Measurements from ENCODE around the gene BICD2.

BICD2 gene

DNA sequence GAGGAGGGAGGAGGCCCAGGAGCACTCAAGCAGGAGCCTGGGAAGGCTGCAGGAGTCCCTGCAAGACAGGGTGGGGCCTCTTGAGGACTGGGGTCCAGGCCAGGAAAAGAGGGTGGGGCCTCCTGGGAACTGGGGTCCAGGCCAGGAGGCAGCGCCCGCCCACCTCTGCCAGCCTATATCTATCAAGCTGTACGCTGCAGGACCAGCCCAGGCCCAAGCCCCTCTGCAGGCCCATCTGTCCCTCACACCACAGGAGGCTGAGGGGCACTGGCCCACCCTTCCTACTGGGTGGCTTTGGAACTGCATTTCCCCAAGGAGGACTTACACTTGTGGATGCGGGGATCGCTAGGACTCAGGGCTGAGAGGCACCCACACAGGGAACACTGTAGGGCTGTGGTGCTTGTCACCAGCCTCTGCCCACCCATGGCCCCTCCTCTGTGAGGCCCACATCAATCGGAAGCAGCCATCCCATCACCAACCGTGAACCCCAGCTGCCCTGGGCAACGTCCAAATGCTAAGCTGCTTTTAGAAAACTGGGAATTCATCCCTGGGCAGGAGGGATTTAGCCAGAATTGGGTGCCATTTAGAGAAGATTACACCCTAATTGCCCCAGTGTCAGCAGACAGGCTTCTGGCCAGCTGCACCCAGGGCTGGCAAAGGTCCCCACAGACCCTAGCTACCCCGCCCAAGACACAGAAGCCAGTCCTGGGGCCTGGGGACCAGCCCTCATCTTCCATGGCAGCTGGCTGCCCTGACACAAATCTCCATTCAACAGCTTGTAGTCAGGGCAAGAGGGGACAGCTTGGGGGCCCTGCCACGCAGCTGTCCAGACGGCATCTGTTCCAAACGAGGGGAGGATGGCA, 15.3 kb downstream of the BICD2 start:
- no peak overlapping the region for H3K27ac ChIP-seq
- DNase-seq (ENCODE audit: low read depth, low spot score) = no peak

DNA sequence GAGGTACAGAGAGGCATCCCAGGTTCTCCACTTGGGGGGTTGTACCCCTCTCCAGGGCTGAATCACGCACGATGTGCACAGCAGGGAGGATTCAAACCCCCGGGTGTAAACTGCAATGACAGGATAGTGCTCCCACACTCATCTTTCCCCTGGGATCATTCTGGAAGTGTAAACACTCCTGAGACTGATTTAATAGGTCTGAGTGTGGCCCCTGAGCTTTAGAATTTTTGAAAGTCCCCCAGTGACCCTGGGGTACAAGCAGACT, 16.5 kb downstream of the BICD2 start:
- H3K27ac ChIP-seq = no peak overlapping the region
- no peak for DNase-seq (ENCODE audit: low read depth, low spot score)

DNA sequence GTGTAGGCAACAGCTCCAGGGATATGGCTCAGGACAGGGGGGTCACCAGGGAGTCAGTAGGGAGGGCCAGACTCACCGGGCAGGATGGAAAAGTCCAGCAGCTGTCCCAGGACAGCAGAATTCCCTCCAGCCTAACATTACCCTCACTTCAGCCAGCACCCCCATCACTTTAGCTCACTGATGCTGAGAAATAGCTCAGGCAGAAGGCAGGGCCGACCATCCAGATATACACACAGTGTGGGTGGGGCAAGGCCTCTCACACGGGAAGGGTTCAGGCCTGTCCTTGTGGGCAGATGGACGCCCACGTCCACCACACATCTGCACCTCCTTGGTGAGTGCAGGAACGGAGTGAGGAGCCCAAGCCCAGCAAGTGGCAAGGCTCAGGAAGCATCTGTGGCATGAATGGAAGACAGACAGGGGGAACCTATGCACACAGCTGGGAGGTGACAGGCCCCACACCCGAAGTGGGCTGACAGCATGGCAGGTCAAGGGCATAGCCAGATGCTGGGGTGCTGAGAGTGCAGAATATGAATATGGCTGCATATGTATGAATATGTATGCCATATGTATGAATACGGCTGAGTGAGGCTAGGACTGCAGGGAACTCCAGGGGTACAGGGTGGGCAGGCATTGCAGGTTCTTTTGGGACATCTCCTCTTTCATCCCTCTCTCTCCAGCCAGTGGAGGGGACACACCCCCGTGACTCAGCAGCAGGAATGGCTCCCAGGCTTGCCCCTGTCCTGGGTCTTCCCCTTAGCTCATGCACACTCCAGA, 17.0 kb downstream of the BICD2 start:
- no peak for DNase-seq (ENCODE audit: low read depth, low spot score)
- H3K27ac ChIP-seq = no peak overlapping the region

GRCh38 chr9:92746567-92747458, 17.8 kb downstream of the BICD2 start:
- no peak for DNase-seq (ENCODE audit: low read depth, low spot score)
- no peak overlapping the region for H3K27ac ChIP-seq

DNA sequence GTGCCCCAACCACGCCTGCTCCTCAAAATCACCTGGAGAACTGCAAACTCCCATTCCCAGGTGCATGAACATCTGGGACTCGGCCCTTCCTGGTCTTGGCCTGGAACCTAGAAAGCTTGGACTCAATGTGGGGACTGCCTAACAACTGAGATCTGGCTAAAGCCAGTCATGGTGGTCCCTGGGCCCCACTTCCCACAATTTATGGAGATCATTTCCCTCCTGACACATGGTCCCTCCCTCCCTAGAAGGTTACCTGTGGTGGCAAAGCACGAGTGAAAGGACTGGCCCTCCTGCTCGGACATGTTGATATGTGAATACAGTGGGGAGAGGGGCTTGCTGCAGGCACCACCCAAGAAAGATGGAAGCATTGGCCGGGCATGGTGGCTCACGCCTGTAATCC, 18.8 kb downstream of the BICD2 start:
- H3K27ac ChIP-seq = no peak overlapping the region
- DNase-seq (ENCODE audit: low read depth, low spot score) = no peak

DNA sequence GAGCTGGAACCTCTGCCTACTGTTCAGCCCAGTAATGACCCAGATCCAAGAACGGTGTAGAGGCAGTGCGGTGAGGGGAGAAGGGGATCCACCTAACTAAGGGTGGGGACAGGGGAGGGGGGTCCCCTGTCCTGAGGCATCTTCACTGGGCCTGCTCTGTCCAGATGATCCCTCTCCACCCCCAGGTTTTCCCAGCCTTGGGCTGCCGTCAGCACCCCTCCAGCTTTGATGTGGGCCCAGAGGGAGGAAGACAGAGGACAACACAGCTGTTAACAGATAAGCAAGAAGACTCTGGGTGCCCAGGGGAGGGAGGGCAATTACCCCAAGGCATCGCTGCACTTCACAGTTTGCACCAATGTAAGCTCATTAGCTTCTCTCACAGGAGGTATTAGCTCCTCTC, 19.3 kb downstream of the BICD2 start:
- no peak for DNase-seq (ENCODE audit: low read depth, low spot score)
- no peak overlapping the region for H3K27ac ChIP-seq

- H3K27ac ChIP-seq = peak overlapping the region; percentile 84
Measured at GRCh38 chr9:92740969-92741368, 23.7 kb downstream of the BICD2 start.

GRCh38 chr9:92740446-92740961, 24.1 kb downstream of the BICD2 start:
- no peak for DNase-seq (ENCODE audit: low read depth, low spot score)
- H3K27ac ChIP-seq = peak overlapping the region; percentile 84

More at GRCh38 chr9:92740969-92741368, 23.7 kb downstream of the BICD2 start:
- DNase-seq (ENCODE audit: low read depth, low spot score) = no peak

DNA sequence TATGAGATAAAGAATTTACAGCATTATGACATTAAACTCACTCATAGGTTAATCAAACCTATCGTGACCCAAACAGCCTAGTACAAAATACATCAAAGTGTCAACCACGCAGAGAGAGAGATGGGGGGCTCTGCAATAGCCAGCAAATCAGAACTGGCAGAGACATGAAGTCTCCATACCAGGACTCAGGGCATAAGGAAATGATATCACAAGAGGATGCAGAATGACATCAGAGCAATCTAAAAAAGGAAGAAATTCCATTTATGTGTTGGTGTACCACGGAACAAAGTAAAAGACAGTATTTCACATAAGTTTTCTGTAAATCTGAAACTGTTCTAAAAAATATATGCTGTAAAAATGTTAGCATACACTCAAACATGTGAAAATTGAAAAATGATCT, 24.6 kb downstream of the BICD2 start:
- H3K27ac ChIP-seq = peak overlapping the region; percentile 84
- no peak for DNase-seq (ENCODE audit: low read depth, low spot score)

DNA sequence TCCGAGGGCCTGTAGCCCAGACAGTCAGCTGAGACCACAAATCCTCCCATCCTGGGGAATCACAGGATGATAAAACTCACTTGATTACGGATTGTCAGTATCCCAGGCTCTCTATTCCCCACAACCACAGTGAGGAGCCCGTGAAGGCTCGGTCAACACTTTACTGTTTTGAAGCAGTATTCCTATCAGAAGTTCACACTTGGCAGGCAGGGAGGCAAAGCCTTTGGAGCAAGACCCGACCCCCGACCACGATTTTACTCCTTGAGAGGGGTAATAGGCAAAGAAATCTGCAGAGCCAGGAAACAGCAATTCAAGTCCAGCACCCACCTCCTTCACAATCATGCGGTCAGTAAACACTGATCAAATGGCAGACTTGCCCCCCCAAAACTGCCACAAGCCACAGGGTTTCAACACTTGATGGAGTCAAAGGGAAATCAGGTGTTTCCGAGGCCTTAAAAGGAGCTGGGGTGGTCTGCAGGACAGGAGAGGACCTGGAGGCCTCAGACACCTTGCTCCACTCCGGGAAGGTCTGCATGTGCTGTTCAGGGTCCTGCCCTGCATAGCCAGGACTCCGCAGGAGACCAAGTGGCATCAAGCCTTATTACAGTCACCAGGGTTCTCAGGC, 25.2 kb downstream of the BICD2 start:
- no peak for DNase-seq (ENCODE audit: low read depth, low spot score)
- peak overlapping the region; percentile 84 for H3K27ac ChIP-seq

DNA sequence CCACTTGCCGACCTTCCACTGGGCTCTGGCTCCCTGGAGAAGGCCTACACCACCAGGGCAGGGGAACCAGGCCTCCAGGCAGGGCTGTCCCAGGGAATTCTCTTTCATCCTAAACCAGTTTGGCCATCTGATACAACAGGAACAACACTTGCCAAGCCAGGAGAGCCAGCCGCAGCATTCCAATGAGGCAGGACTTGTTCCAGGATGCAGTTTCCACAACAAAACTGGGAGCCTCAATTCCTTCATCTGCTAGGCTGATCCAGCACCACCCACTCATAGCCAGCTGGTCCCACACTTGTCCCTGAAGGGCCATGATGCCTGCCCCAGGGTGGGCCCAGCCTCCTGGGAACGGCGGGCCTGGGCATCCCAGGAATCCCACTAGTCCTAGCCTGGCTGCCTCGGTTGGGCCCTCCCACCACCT, 26.0 kb downstream of the BICD2 start:
- no peak for DNase-seq (ENCODE audit: low read depth, low spot score)
- peak overlapping the region; percentile 84 for H3K27ac ChIP-seq

DNA sequence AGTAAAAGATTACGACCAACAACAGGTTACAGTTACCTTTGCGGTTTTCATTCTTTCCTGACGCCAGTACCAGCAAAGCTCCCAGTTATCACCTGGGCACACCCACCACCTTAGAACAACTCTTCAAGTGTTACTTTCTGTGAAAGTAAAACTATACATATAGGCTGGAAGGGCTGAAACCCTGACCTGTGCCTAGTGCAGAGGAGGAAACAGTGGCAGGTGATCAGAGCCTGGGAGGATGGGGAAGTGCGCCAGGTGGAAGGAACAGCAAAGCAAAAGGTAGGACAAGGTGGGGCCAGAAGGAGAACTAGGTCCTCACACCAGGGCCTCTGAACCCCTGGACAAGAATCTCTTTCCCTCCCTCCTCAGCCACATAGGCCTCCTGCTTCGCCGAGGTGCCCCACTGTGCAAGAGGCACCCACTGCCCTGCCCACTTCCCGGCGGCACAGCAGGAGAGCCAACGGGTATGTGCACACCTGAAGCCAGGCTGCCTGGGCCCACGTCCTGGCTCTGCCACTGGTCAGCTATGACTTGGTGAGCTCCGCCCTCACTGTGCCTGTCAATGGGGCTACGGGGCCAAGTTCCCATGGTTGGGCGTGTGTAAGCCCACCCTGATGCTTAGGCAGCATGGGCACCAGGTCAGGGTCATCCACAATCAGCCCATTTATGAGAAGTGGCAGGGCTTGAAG, 26.9 kb downstream of the BICD2 start:
- no peak for DNase-seq (ENCODE audit: low read depth, low spot score)
- H3K27ac ChIP-seq = peak overlapping the region; percentile 84

DNA sequence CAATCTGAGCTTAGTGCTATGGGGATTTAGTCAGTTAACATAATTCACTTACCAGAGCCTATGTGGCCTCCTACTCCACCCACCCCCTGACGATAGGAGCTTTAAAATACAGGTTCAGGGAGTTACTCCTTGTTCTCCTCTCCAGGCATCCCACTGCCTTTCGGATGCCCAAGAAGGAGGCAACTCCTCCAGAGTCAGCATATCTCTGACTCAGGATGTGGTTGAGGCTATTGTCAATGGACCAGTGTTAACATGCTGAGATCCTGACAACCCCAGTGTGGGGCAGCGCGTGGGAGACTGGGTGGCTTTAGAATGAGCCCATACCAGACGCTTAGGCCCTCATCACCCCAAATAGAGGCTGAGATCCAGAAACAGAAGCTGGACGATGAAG, 27.4 kb downstream of the BICD2 start:
- DNase-seq (ENCODE audit: low read depth, low spot score) = peak; percentile 57
- peak overlapping the region; percentile 84 for H3K27ac ChIP-seq

DNA sequence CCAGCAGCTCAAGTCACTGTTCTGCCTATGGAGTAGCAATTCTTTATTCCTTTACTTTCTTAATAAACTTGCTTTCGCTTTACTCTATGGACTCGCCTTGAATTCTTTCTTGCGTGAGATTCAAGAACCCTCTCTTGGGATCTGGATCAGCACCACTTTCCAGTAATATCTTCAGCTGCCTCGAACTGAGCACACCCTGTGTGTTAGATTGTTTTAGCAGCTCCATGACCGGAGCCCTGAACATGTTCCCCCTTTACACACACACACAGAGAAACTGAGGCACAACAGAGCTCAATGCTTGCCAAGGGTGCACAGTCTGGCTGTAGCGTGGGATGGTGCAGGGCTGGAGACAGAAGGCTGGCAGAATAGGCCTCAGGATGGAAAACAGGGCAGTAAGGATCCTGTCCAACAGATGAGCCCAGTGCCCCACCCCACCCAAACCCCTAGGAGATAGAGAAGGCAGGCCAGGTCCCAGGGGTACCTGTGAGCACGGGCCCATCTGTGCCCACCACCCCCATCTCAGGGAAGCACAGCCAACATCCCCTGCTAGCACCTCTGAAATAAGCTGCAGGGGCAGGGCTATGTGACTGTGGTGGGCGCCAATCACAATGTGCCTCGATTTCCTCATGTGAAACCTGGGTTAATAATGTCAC, 27.9 kb downstream of the BICD2 start:
- H3K27ac ChIP-seq = peak overlapping the region; percentile 84
- DNase-seq (ENCODE audit: low read depth, low spot score) = no peak

- no peak overlapping the region for H3K27ac ChIP-seq
- DNase-seq (ENCODE audit: low read depth, low spot score) = no peak
Measured at GRCh38 chr9:92735636-92736562, 28.7 kb downstream of the BICD2 start.

- DNase-seq (ENCODE audit: low read depth, low spot score) = no peak
Measured at GRCh38 chr9:92734931-92735635, 29.6 kb downstream of the BICD2 start.

DNA sequence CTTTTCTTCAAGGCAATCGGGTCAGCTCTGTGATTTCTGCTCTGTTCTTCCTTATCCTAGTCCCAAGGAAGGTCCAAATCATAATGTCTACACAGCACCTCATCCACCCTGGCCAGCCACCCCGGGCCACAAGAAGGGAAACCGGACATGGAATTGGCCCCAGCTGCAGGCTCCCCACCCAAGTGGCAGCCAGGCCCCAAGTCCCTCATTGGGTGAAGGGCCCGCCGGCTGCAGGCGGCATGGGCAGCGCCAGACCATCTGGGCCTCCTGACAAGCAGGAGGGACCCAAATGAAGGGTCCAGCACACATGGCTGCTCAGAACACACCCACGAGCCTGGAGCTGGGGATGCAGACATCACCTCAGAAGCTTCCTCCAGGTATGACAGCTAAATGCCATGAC, 33.7 kb downstream of the BICD2 start:
- H3K27ac ChIP-seq = no peak overlapping the region
- no peak for DNase-seq (ENCODE audit: low read depth, low spot score)

More at GRCh38 chr9:92734931-92735635, 29.6 kb downstream of the BICD2 start:
- no peak overlapping the region for H3K27ac ChIP-seq
